COLO668 (cell line): ENCODE measurements around the gene DNAH9.

ENCODE experiments used
- DNase-seq: peaks from one replicate; lab custom pipeline; 2025; ENCODE audit not compliant: unreplicated experiment; lab: John Stamatoyannopoulos, UW

Gene DNAH9

DNA sequence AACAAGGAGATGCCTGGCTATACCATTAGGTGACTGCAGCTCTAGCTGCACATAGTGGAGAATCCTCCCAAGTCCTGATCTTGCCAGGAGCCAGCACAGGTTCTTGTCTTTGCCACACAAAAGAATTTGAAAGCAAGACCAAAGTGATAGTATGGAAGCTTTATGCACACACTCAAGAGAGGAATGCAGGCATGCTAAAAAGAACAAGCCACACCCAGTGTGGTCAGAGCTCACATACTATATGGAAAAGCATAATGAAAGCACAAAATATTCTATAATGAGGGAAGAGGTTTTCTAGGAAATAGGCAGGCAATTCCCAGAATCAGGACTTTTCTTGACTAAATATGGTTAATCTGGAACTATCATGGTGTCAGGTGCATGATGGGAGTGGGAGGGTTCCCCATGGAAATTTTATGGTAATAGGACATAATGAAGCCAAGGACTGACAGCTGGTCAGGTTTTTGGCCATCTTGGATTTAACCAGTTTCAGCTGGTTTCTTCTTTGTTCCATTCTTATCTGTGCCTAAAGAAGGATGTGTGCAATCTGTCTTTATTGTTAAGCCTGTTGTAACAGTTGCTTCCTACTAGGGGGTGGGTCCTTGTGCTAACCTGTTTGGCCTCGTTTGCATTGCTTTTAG, 227.4 kb downstream of the DNAH9 start:
- DNase-seq = no peak

DNA sequence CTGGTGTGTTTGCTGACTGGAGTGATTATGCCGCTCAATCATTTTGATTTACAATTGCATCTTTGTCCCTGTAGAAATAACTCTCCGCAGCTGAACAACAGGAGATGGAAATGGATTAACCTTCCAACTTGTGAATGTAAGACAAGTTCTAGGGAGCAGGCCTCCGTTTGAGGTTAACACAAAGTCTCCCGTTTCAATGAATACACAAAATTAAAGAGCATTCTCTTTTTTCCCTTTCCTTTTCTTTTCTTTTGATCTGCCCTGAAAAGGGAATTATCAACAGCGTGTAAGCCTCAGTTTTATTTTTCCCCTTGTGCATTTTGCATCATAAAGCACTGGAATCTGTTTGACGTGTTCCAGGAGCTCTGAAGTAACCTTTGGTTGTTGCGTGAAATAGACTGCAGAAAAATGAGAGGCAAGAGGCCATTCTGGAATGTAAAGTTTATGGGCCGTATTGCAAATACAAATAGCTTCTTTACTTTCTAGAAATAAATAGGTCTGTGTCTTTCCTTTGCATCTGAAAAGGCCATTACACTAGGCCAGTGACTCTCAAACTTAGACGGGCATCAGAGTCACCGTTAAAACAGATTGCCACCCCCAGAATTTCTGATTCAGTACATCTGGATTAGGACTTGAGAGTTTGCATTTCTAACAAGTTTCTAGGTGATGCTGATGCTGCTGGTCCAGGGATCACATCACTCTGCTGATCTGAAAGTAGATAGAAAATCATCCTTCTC, 234.3 kb downstream of the DNAH9 start:
- no peak for DNase-seq

GRCh38 chr17:11836508-11836907, 238.2 kb downstream of the DNAH9 start:
- DNase-seq = no peak

DNA sequence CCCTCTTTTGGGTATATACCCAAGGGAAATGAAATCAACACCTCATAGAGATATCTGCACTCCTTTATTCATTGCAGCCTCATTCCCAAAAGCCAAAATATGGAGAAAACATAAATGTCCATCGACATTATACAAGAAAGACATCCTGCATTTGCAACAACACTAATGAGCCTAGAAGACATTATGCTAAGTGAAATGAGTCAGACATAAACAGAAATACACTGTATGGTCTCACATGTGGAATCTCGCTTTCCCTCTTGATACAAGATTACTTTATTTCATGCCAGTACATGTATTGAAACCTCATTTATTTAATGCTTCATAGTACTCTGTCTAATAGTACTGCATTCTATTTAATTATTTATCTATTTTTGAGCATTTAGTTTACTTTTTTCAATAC, 241.8 kb downstream of the DNAH9 start:
- DNase-seq = no peak

DNA sequence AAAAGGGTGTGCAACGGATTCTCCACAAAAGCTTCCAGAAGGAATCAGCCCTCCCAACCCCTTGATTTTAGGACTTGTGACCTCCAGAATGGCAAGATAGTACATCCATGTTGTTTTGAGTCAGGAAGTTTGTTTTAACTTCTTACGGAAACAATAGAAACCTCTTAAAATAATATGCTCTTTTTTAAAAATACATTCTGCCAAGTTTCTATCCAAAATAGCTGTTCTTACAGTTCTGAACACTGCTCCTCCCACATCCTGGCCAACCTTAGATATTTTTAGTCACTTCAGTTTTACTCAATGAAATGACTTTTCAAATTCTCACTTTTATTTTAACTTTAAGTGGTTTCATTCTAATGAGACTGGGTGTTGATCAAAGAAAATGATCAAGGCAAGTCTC, 242.6 kb downstream of the DNAH9 start:
- no peak for DNase-seq

GRCh38 chr17:11848330-11848729, 250.1 kb downstream of the DNAH9 start:
- DNase-seq = no peak

GRCh38 chr17:11852231-11852630, 254.0 kb downstream of the DNAH9 start:
- DNase-seq = no peak

- no peak for DNase-seq
Observed at GRCh38 chr17:11852912-11853311, 254.6 kb downstream of the DNAH9 start.

DNA sequence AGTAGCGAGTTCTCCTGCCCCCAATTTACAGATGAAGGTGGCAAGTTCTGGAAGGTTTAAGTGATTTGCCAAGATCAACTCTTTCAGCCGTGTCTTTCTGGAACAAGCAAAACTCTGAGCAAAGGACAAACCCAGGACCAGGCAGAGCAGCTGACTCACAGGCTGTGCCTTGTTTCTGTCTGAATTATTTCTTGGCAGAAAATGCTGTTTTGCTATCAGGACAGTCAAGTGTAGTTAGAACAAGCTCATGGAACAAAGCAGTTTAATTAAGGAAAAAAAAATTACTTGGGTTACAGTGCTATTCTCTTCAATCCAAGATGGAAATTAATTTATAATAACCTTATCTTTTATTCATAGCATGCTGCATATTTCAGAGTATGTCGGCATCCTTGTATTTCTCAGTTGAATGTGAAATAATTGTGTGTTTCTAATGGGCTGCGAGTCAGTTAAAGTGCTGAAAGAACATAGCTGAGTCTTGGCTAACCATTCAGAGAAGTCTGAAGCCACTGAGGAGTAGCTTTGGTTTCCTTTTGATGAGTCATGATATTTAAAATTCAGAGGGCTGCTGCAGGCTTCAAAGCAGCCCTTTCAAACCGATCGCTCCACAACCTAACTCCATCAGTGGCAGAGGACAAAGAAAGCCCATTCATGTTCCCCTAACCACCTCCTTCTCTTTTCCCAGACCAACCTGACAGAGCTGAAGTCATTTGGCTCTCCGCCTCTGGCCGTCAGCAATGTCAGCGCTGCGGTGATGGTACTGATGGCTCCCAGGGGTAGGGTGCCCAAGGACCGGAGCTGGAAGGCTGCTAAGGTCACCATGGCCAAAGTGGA, 255.3 kb downstream of the DNAH9 start:
- DNase-seq = no peak

GRCh38 chr17:11855306-11855705, 257.0 kb downstream of the DNAH9 start:
- no peak for DNase-seq

- DNase-seq = no peak
Observed at GRCh38 chr17:11857006-11857405, 258.7 kb downstream of the DNAH9 start.

- no peak for DNase-seq
Observed at GRCh38 chr17:11869680-11870394, 271.6 kb downstream of the DNAH9 start.

- DNase-seq = no peak
Observed at GRCh38 chr17:11871773-11872172, 273.5 kb downstream of the DNAH9 start.

- no peak for DNase-seq
Observed at GRCh38 chr17:11874756-11875155, 276.5 kb downstream of the DNAH9 start.

DNA sequence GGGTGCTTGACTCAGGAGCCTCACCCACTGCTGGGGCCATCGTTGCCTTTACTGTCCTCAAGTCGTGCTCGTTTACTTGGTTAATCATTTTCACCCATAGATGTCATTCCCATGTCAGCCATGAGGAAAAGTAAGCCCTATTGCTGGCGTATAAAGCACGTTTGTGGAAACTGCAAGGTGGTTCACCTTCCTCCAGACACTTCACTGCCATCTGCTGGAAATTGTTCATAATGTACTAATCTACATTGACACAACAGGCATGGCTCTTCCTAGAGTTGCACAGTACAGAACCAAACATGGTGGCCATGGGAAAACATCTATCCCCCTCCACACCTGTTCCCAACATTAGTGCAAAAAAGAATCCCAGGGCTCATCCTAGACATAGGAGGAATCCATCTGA, 282.4 kb downstream of the DNAH9 start:
- DNase-seq = no peak

GRCh38 chr17:11882716-11883115, 284.4 kb downstream of the DNAH9 start:
- no peak for DNase-seq

DNA sequence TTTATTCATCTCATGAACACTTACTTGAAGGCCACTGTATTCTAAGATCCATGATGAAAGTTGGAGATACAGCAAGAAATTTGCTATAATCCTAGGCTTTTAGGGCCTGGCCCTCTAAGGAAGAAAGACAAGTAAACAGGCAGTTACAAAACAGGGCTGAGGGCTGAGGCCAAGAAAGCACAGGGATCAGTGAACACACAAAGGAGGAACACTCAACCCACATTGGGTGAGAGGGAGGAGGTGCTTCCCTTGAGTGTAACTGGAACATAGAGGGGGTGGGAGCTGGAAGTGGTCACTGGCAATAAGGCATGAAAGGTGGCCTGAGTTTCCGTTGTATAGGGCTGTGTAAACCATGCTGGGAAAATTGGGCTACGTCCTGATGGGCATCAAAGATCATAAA, 286.8 kb downstream of the DNAH9 start:
- no peak for DNase-seq

- no peak for DNase-seq
Observed at GRCh38 chr17:11889266-11889665, 291.0 kb downstream of the DNAH9 start.

GRCh38 chr17:11893862-11894261, 295.6 kb downstream of the DNAH9 start:
- DNase-seq = no peak

DNA sequence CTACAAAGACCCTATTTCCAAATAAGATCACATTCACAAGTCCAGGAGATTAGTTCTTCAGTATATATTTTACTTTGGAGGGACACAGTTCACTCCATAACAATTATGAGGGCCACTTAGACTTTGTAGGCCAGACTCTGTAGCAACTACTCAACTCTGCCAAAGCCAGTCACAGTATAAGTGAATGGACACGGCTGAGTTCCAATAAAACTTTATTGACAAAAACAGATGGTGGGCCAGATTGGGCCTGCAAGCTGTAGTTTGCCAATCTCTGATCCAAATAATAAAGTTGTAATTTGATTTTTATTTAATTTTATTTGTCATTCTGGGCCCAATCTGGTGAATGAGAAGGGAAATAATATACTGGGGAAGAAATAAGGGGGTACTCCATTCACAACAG, 297.9 kb downstream of the DNAH9 start:
- no peak for DNase-seq

DNA sequence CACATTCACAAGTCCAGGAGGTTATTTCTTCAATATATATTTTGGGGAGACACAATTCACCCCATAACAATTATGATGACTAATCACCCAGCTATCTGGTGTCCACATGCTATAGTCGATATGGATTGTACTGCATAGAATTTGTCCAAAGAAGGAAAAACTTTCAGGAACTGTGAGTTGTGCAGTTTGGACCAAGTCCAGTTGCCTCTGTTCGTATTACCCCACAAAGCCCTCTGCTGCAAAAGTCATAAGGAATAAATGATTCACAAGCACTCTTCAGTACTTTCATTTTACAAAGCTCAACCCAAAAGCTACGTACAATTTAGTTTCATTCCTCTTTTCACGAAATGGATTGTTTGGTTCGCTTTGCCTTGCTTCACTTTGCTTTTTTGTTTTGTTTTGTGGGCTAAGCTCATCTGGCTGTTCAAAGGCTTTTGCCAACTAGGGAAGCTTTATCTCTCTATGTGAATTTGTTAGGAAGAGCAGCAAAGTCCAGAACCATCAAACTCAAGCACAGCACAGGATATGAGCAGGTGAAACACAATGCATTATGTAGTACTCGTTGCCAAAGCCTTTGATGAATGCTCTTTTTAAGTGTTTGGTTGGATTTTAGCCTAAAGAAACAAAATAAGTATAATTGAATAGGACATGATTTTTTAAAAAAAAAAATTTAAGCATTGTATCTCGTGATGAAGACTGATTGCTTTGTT, 300.4 kb downstream of the DNAH9 start:
- no peak for DNase-seq
